NB4 (cell line): Measurements from ENCODE around the gene AZIN2.

Experiments used
- MAX ChIP-seq: IDR thresholded peaks from 2 replicates; pipeline ENCODE4 v1.6.1; 2011; ENCODE audit warnings: low read depth, low read length
- POLR2A ChIP-seq: IDR thresholded peaks from 2 replicates; pipeline ENCODE4 v1.6.1; 2011; ENCODE audit warnings: mild to moderate bottlenecking; ENCODE audit not compliant: insufficient read length; ENCODE audit errors: extremely low read depth
- TF ChIP-seq, protein P1 (sequence below): IDR thresholded peaks from one replicate; pipeline ENCODE4 v1.5.1; 2012; ENCODE audit warnings: low read depth, low read length

GRCh38 chr1:33141216-33141615 is 60.3 kb downstream of the AZIN2 start:
- TF ChIP-seq POLR2A (no peak), MAX (no peak)
- TF ChIP-seq, protein P1, sequence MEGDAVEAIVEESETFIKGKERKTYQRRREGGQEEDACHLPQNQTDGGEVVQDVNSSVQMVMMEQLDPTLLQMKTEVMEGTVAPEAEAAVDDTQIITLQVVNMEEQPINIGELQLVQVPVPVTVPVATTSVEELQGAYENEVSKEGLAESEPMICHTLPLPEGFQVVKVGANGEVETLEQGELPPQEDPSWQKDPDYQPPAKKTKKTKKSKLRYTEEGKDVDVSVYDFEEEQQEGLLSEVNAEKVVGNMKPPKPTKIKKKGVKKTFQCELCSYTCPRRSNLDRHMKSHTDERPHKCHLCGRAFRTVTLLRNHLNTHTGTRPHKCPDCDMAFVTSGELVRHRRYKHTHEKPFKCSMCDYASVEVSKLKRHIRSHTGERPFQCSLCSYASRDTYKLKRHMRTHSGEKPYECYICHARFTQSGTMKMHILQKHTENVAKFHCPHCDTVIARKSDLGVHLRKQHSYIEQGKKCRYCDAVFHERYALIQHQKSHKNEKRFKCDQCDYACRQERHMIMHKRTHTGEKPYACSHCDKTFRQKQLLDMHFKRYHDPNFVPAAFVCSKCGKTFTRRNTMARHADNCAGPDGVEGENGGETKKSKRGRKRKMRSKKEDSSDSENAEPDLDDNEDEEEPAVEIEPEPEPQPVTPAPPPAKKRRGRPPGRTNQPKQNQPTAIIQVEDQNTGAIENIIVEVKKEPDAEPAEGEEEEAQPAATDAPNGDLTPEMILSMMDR = no peak
